ENCODE results near the gene MBNL3. TPM values are rescaled to one million over a fixed set of nuclear protein-coding genes. Genes with fewer than 3 reads are reported as not detected.

MBNL3 gene
- total and polyA plus RNA-seq, 9 of the 15 experiments (the other 6 are each of a cell fraction or from before 2014, with no cell fraction given), result under 0.01 to 0.25 (median 0.16) TPM

DNA sequence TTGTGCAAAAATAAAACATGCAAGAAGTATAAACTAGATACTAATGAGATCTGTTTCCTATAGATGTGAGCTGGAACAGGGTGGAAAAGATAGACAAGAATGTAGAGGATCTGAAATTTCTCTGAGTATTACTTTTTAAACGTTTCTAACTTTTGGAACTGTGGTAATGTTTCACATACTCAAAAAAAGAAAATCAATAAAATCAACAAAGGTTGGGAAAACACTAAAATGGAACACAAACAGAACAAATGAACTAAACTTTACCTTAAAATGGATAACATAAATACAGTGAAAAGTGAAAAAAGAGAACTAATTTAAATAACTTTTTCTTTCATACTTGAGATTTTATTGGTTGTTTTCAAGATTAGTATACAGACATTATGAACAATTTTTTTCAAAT, 32.0 kb upstream of the MBNL3 start (continued):
- TF ChIP-seq, protein P1, sequence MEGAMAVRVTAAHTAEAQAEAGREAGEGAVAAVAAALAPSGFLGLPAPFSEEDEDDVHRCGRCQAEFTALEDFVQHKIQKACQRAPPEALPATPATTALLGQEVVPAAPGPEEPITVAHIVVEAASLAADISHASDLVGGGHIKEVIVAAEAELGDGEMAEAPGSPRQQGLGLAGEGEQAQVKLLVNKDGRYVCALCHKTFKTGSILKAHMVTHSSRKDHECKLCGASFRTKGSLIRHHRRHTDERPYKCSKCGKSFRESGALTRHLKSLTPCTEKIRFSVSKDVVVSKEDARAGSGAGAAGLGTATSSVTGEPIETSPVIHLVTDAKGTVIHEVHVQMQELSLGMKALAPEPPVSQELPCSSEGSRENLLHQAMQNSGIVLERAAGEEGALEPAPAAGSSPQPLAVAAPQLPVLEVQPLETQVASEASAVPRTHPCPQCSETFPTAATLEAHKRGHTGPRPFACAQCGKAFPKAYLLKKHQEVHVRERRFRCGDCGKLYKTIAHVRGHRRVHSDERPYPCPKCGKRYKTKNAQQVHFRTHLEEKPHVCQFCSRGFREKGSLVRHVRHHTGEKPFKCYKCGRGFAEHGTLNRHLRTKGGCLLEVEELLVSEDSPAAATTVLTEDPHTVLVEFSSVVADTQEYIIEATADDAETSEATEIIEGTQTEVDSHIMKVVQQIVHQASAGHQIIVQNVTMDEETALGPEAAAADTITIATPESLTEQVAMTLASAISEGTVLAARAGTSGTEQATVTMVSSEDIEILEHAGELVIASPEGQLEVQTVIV (CRISPR knock-in tag; IDR thresholded peaks at IDR 0.05; ENCODE audit: borderline replicate concordance), result no peak
- TF ChIP-seq, protein P2, sequence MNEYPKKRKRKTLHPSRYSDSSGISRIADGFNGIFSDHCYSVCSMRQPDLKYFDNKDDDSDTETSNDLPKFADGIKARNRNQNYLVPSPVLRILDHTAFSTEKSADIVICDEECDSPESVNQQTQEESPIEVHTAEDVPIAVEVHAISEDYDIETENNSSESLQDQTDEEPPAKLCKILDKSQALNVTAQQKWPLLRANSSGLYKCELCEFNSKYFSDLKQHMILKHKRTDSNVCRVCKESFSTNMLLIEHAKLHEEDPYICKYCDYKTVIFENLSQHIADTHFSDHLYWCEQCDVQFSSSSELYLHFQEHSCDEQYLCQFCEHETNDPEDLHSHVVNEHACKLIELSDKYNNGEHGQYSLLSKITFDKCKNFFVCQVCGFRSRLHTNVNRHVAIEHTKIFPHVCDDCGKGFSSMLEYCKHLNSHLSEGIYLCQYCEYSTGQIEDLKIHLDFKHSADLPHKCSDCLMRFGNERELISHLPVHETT (CRISPR knock-in tag; conservative IDR thresholded peaks at IDR 0.05 in 1 of 2, IDR thresholded peaks at IDR 0.05 in 1 of 2), result no peak
- TF ChIP-seq TBP (optimal IDR thresholded peaks at IDR 0.05; ENCODE audit: low read depth, low read length), result no peak
- TF ChIP-seq CBFA2T2 (conservative IDR thresholded peaks at IDR 0.05), result no peak
- no peak for TF ChIP-seq DDX20 (tag; IDR thresholded peaks at IDR 0.05; ENCODE audit: low read depth)
- no peak for TF ChIP-seq MCM3 (IDR thresholded peaks at IDR 0.05)
- TF ChIP-seq KDM5B (IDR thresholded peaks at IDR 0.05; ENCODE audit: insufficient replicate concordance, low read depth, low read length), result no peak
- no peak for TF ChIP-seq ZNF143 (CRISPR knock-in tag; IDR thresholded peaks at IDR 0.05)
- TF ChIP-seq STAT5A (IDR thresholded peaks at IDR 0.05; ENCODE audit: borderline replicate concordance, low read length), result no peak
